Measurements from ENCODE around the gene LSM10.

The LSM10 gene

GRCh38 chr1:36349839-36350238 is 47.9 kb downstream of the LSM10 start:
- no peak for DNase-seq

DNA sequence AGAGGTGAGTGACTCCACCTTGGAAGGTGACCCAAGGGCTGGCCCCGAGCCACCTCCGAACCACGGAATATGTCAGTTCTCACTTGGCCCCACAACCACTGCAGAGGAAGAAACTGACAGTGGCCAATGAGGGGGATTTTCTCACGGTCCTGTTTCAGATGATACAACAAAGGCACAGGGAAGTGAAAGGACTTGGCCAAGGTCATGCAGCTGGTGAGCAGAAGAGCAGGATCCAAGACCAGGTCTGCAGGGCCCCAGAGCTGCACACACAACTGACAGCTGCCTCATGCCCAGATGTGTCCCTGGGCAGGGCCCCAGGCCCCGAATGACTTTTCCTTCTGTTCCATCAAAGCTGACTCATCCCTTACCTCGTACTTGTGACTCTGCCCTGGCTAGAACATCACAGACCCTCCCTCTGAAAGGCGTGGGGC is 48.5 kb downstream of the LSM10 start:
- DNase-seq = no peak

- no peak for DNase-seq
Observed at GRCh38 chr1:36346741-36347370, 50.9 kb downstream of the LSM10 start.

- no peak for DNase-seq
Observed at GRCh38 chr1:36345353-36345752, 52.4 kb downstream of the LSM10 start.

GRCh38 chr1:36344395-36344680 is 53.4 kb downstream of the LSM10 start:
- DNase-seq = no peak

DNA sequence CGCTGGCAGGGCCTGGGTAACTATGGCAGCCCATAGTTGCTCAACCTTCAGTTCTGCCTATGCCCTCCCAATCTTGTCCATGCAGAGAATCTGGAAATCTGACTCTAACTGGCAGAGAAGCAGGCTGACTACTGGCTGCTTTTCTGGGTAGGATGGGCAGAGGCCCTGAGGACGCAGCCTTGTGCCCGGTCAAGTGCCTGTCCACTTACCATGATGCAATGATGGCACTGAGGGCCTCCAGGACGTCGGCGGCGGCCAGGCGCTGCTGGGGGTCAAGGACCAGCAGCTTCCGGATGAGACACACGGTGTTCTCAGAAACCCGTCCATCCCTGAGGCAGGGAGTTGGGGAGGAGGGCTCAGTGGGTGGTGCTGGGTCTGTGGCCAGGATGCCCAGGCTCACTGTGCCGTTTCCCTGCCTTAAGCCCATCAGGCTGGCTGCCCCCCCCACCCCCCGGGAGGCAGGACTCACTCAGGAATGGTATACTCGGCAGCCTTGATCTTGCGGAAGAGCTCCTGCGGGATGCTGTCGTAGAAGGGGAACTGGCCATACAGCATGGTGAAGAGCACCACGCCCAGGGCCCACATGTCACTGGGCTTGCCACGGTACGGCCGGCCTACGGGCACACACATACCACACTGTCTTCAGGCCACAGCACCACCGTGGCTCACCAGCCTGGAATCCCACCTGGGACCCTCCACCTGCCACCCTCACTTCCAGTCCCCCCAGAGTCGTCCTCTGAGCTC is 53.9 kb downstream of the LSM10 start:
- no peak for DNase-seq

All from OCI-M1 (cell line).